Activated naive CD8-positive, alpha-beta T cell treated with anti-CD3 and anti-CD28 coated beads, Interleukin-2, amount 50 U/mL, for 16 hours (primary cell): ENCODE measurements around the gene SLF2.
"Not testable (repeated sequence)": the region's sequence is repeated elsewhere in the genome, so short reads cannot be mapped to it uniquely, and the experiment has no call there.

ENCODE experiments used
- DNase-seq: peaks from one replicate; pipeline ENCODE4 v3.0.0-alpha.2; 2020; ENCODE audit warnings: low read depth, low spot score

SLF2 gene

GRCh38 chr10:100879741-100880360 is 32.9 kb upstream of the SLF2 start:
- DNase-seq: no peak

DNA sequence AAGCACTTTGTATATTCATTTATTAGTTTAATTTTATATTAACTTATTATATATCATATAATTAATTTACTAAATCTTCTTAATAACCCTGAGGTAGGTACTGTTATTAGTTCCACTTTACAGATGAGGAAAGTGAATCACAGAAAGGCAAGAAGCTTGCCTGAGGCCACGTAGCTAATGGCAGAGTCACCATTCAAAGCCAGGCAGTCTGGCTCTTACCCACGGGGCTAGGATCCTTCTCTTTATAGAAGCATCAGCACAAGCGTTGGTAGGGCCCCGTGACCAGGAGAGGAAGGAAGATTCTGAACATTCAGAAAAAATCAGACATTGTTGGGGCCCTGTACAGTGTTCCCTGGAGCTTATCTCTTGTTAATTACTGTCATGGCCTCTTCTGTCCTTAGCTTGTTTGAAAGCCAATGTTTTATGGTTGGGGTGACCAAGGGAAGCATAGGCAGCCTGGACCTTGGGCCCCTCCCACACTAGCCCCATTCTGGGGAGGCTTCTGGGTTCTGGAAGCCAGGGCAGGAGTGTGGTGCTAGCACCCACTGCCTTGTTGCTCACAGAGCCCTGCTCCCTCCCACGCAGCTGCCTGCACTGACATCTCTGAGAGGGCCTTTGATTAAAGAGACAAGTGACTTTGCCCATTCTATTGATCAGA is 31.1 kb upstream of the SLF2 start:
- no peak for DNase-seq

DNA sequence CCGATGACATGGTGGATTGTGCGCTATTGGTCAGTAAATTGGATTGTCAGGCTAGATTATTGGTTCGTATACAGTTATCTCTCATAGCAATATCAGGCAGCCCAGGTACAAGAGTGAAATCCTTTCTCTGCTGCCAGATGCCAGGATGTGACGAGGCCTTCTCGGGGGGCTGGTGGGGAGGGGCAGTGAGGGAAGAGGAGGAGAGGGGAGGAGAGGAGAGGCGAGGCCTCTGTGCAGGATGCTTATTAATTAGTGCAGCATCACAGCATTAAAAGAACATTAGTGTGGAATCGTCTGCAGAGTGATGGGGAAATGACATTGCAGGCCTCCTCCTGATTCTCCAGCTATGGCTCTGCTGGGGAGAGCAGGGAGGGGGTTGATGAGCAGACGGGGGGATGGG is 30.5 kb upstream of the SLF2 start:
- no peak for DNase-seq

DNA sequence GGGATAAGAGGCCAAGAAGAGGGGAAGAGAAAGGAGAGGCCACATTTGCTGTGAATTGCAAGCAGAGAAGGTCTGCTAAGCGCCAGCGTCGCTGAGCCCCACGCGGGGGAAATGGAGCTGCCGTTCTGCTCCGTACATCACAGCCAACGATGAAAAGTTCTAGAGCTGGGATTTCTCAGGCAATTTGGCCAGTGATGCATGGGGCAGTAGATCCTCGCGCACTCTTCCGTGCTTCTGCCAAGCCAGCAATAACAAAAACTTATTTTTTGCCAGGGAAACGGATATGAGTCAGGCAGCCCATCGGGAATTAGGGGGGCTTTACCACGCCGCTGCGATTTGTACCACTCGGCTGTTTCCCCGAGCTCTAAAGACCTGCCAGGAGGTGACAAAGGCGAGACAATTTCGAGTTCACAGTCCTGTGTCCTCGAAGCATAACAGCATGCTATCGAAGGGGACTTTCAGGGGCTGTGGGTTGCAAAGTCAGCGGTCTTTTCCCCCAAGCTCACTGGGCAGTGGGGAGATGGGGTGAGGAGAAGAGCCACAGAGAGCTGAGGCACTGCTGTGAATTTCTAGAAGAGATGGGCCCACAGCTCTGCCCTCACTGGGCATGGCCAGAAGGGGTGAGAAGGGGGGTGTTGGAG is 30.0 kb upstream of the SLF2 start:
- no peak for DNase-seq

DNA sequence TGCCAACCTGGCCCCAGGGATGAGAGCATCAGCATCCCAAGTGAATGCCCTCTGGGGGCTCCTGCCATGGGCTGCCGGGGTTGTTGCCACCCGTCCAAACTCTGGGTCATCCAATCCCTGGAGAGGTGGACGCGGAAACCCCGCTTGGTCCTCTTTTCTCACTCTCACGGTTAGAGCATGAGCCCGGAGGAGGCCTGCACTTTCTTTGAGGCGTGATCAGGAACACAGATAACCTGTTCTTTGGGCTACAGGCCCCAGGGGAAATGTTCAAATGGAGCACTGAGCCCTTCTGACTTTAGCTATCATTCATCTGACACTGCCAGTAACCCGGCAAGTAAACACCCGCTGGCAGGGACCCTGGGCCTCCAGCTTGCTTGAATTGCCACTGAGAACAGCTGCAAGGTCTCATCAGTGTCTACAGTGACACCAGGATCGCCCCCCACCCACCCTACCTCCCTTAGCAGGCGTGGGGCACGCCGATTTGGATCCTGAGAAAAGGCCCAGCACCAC is 29.4 kb upstream of the SLF2 start:
- no peak for DNase-seq

GRCh38 chr10:100885611-100886010 is 27.2 kb upstream of the SLF2 start:
- DNase-seq: not testable (repeated sequence)

DNA sequence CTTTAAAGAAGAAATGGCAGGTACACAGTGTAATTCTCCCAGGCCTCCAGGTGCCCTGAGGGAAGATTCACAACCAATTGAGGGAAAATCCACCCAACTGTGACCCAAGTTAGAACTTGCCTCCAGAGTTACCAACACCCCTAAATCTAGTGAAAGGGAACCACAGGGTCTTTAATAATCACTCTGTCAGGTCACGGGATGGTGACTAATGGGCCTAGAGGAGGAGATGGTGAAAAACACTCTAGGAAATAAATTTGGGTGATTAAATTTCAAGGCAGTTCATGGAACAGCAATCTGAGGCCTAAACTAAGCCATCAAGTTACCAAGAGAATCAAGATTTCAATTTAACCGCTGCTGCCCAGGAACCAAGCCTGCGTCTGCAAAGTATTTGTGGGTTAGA is 26.7 kb upstream of the SLF2 start:
- DNase-seq: no peak

GRCh38 chr10:100886521-100886920 is 26.2 kb upstream of the SLF2 start:
- no peak for DNase-seq

DNA sequence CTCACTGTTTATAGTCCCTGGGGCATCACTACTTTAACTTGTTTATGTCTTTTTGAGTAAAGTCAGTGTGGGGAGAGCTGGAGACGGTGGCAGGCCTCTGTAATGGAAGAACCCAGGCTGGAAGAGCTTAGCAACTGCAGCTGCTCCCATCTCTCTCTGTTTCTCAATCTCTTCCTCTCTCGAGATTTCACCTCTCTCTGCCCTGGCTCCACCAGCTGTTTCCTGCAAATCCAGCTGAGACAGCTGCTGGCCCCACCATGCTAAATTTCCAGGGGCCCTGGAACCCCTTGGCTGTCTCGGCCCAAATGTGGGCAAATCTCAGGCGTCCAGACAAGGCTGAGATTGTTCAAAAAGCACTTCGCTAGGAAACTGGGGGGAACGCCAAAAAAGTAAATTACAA is 25.8 kb upstream of the SLF2 start:
- DNase-seq: no peak

- no peak for DNase-seq
Measured at GRCh38 chr10:100887761-100888296, 24.9 kb upstream of the SLF2 start.

- no peak for DNase-seq
Measured at GRCh38 chr10:100888957-100889356, 23.8 kb upstream of the SLF2 start.

DNA sequence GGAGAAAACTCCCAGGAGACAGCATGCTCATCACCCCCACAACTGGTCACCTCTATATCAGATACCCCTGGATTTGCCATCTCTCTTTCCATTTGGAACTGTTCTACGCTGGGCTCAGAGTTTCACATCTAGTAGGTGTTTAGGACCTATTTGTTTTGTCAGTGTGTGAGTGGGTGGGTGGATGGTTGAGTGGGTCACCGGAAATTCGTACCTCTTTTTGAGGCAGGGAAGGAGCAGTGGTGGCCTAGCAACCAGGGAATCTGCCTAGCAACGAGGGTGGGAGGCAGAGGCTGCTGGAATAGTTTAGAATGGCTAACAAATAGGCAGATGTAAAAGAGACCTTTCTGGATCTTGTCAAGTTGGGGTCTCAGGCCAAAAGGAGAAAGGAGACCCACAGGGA is 23.2 kb upstream of the SLF2 start:
- no peak for DNase-seq

DNA sequence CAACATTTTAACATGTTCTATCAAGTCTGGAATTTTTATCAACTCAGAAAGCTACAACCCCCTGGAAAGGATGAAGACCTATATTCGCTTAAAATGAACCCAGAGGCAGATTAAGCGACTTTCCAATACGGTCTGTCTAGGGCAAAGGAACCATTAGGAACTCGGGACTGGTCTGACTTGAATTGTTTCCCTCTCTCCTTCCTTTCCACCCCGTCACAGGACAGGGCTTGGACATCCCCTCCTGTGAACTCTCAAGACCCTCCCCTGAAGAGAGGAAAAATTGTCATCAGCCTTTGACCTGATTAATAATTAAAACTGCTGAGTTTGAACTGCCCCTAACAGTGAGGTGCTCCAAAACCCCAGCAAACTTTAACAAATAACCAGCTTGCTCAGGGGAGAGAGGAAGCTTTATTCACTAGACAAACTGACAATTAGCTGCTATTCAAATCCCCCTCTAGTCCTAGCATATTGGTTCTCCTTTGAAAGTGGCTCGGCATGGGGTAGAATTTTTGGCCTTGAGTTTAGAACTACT is 22.6 kb upstream of the SLF2 start:
- DNase-seq: no peak

DNA sequence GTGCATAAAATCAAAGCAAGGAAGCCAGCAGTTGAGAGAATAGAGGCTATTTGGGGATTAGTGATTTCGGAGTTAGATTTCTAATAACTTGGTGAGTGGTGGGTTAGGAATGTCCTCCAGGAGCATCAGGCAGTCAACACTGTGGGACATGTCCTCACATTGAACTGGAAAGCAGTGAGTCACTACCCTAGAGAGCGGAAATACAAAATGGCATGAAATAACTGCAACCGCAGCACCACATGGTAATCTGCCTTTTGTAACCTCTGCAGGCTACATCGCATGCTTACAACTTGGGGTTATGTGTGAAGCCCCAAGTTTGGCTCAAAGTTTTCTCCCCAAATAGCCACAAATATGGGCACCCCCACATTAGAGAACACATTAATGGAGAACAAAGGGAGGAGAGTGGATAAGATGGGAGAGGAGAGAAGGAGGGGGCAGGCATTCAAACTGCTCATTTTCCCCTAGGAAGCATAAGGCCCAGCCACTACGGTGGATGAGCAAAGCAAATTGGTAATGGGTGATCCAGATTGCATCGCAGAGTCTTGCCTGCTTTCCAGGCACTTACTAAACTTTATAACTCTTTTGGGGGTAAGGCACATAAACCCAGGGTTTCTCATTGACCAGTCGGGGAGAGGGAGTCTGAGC is 22.0 kb upstream of the SLF2 start:
- DNase-seq: no peak

GRCh38 chr10:100894033-100894432 is 18.7 kb upstream of the SLF2 start:
- DNase-seq: no peak

DNA sequence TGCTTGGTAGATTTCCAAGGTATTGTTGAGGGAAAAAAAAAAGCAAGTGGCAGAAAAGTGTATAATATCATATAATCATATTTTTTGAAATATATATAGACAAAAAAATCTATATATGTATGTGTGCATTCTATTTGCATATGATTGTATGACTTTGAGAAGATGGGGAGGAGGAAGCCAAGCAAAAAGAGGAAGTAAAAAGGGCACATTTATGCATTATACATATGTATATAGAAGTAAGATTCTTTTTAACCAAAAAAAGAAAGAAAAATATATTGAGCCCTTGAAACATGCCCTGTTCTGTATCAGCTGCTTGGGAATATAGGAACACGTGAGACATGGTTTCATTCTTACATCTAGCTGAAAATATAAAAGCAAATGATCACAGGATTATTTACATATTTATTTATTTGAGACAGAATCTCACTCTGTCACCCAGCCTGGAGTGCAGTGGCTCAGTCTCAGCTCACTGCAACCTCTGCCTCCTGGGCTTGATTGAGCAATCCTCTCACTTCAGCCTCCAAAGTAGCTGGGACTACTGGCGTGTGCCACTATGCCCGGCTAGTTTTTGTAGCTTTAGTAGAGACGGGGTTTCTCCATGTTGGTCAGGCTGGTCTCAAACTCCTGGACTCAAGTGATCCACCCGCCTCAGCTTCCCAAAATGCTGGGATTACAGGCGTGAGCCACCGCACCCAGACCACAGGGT is 18.0 kb upstream of the SLF2 start:
- DNase-seq: no peak

- DNase-seq: no peak
Measured at GRCh38 chr10:100895346-100895745, 17.4 kb upstream of the SLF2 start.

DNA sequence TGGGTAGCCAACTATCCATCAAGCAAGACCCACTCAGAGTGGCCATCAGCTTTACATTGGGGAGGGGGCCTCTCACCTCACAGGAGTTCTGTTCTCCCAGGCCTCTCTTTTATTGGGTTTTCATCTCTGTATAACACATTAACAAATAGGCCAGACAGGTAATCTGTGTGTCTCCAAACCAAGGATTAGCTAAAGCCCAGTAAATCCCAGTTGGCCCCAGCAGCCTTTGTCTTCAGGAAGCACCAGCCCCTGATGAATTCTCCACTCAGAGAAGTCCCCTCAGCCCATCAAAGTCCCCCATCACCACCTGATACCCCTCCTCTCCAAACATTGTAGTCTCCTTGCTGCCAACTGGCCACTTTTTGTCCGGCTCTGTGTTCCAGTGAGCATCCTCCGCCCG is 16.9 kb upstream of the SLF2 start:
- no peak for DNase-seq

GRCh38 chr10:100896876-100897461 is 15.8 kb upstream of the SLF2 start:
- DNase-seq: no peak

GRCh38 chr10:100897976-100898375 is 14.8 kb upstream of the SLF2 start:
- DNase-seq: no peak

- no peak for DNase-seq
Measured at GRCh38 chr10:100899171-100899570, 13.6 kb upstream of the SLF2 start.
